HG03039 (cell line): ENCODE data around the gene ZNF550.
"Not testable (repeated sequence)": the region's sequence is repeated elsewhere in the genome, so short reads cannot be mapped to it uniquely, and the experiment has no call there.

Experiments used
- ATAC-seq: cut with Tn5 transposase; IDR thresholded peaks from one replicate; pipeline ENCODE4 v1.9.1; 2021; ENCODE audit warnings: mild to moderate bottlenecking, moderate library complexity; ENCODE audit not compliant: unreplicated experiment

The ZNF550 gene

DNA sequence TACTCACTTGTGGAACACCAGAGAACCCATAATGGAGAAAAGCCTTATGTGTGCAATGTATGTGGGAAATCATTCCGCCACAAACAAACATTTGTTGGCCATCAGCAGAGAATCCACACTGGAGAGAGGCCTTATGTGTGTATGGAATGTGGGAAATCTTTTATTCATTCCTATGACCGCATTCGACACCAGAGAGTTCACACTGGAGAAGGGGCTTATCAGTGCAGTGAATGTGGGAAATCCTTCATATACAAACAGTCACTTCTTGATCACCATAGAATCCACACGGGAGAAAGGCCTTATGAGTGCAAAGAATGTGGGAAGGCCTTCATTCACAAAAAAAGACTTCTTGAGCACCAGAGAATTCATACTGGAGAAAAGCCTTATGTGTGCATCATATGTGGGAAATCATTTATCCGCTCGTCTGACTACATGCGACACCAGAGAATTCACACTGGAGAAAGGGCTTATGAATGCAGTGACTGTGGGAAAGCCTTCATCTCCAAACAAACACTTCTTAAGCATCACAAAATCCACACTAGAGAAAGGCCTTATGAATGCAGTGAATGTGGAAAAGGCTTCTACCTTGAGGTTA is 21.6 kb downstream of the ZNF550 start:
- ATAC-seq: no peak

DNA sequence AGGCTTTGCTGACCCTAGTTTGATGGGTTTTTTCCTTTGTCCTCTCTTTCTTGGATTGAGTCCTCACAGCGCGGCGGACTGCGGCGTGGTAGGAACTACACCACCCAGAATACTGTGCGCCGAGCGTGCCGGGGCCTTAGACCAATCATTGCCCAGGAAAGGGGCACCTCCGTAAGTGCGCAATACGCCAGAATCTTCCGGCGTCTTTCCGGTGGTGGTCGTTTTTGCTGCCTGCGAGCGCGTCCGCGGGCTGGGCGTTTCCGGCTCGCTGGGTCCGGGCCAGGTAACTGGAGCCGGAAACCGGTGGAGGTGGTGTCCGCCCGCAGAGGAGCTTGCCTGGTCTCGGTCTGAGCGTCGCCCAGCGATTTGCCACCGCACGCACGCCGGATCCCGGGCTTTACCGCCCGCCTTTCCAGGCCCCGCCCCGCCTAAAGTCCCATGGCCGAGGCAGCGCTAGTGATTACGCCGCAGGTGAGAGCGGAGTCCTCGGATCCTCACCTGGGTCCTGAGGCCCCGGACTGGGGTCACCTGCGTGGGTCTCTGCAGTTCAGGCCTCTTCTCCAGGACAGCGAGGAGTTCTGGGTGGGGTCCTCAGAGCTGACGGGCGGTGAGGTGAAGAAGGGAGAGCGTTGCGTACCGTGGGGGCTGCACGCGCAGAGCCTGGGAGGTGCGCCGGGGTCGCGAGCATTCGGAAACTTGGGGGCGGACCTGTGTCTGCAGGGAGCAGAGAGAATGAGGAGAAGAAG is 32.4 kb downstream of the ZNF550 start, which contains the start of gene ZNF549:
ZNF549 (plus strand) TSS at position 221 of the 746 bp plus-strand sequence; CDS start at position 439, 218 bp downstream.
- peak; percentile 92 for ATAC-seq

DNA sequence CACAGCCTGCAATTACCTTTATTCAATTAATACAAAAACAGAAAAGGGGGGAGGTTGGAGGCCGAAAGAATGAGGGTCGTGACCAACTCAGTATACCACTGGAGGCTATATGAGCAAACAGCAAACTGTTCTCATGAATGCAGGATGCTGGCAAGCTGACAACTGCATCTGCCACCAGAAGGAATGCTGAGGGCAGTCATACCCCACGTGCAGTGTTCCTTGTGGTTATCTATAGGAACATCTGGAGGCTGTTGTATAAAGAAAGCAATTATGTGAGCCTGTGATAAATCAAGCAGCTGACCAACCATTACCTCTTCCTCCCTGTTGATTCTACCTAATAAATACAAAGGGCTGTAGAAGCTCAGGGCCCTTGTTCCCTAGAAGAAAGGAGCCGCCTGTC is 41.6 kb downstream of the ZNF550 start:
- ATAC-seq: not testable (repeated sequence)

DNA sequence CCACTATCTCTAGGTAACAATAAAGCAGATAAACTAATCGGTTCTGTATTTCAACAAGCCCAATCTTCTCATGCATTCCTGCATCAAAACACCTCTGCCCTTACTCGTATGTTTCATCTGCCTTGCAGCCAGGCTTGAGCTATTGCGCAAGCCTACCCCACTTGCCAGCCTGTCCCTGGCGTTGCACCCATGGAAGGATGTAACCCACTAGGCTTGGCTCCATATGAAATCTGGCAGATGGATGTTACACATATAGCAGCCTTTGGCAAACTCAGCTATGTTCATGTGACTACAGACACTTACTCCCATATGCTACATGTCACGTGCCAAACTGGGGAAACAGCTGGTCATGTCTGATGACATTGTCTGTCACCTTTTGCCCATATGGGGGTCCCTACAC is 44.4 kb downstream of the ZNF550 start:
- no peak for ATAC-seq

DNA sequence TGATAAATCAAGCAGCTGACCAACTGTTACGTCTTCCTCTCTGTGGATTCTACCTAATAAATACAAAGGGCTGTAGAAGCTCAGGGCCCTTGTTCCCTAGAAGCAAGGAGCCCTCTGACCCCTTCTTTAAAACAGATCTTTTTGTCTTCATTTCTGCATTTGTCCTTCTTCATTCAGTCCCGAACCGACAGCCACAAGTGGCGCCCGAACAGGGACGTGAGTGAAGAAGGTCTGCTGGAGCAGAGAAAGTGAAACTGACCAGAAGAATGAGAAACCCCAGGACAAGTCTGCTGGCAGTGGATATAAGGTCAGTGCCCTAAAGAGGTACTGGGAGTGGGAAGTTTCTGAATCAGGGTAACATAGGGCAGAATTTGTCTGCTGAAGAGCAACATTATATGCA is 46.8 kb downstream of the ZNF550 start:
- ATAC-seq: no peak

DNA sequence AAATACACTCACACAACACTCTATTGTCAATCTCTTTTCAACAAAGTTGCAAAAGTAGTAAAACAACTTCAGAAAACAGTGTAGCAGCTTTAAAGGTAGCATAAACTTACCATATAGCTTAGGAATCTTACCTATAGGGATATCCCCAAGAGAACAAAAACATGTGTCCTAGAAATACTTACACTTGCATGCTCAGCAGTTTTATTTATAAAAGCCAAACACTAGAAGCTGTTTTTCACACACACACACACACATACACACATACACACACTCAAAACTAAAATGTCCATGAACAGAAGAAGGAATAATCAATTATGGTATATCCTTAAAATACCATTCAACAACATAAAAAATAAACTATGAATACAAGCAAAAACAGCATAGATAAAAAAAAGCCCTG is 48.2 kb downstream of the ZNF550 start:
- no peak for ATAC-seq

DNA sequence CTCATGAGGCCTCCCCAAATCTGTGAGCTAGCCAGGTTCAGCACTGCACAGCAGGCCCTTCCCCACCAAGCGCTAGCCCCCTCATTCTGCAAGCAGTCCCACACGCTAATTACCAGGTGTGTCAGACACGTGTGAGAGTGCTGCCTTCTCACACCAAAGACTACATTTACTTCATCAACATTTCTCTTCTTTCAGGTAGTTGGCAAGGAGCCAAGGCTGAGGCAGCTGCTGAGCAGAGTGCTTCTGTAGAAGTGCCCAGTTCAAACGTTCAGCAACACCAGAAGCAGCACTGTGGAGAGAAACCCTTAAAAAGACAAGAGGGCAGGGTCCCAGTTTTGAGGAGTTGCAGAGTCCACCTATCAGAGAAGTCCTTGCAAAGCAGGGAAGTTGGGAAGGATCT is 53.5 kb downstream of the ZNF550 start:
- ATAC-seq: no peak

DNA sequence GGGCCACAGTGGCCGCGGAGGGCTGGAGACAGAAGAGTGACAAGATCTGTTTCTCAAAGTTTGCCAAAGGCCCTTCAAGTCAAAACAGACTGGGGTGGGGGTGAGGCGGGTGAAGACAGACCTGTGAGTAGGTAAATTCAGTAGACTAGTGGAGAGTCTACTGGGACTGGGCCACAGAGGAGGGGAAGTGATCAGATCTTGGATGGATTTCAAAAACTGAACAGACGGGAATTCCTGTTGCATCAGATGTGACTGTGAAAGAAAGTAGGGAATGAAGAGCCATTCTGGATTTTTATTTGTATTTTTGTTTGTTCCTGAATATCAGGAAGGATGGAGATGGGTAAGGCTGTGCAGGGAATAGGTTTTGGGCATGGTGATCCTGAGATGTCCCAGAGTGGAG is 59.3 kb downstream of the ZNF550 start:
- ATAC-seq: not testable (repeated sequence)

DNA sequence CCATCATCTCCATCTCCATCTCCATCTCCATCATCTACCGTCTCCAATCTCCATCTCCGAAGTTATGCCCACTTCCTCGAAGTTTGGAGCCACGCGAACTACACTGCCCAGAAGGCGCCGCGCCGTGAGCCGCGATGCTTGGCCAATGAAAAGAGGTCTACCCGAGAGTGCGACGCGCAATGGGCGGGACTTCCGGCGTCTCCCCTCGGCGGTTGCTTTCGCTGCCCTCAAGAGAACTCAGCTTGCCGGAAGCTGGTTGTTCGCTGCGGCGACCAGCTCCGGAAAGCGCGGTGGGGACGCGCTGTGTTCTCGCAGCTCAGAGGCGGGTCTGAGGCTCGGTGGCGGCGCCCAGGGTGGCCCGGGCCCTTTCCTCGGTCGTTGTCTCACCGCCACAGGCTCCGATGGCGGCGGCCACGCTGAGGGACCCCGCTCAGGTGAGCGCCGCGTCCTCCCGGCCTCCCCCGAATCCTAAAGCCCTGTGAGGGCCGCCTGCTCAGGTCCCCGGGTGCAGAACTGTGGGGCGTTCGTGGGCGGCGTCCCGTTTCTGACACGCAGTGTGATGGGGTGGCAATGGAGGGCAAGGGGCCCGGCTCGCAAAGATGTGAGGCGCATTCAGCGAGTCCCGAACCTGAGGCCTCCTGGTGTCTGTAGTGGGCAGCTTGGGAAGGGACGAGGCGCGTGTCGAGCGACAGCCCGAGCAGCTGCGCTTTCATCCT is 59.8 kb downstream of the ZNF550 start, which contains the start of gene ZNF773:
ZNF773 (plus strand) TSS at position 259 of the 716 bp plus-strand sequence; CDS start at position 402, 143 bp downstream.
- ATAC-seq: peak; percentile 97

DNA sequence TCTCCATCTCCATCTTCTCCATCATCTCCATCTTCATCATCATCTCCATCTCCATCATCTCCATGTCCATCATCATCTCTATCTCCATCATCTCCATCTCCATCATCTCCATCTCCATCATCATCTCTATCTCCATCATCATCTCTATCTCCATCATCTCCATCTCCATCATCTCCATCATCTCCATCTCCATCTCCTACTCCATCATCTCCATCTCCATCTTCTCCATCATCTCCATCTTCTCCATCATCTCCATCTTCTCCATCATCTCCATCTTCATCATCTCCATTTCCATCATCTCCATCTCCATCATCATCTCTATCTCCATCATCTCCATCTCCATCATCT is 60.4 kb downstream of the ZNF550 start:
- ATAC-seq: not testable (repeated sequence)

DNA sequence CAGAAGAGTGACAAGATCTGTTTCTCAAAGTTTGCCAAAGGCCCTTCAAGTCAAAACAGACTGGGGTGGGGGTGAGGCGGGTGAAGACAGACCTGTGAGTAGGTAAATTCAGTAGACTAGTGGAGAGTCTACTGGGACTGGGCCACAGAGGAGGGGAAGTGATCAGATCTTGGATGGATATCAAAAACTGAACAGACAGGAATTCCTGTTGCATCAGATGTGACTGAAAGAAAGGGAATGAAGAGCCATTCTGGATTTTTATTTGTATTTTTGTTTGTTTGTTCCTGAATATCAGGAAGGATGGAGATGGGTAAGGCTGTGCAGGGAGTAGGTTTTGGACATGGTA is 71.4 kb downstream of the ZNF550 start:
- ATAC-seq: not testable (repeated sequence)

DNA sequence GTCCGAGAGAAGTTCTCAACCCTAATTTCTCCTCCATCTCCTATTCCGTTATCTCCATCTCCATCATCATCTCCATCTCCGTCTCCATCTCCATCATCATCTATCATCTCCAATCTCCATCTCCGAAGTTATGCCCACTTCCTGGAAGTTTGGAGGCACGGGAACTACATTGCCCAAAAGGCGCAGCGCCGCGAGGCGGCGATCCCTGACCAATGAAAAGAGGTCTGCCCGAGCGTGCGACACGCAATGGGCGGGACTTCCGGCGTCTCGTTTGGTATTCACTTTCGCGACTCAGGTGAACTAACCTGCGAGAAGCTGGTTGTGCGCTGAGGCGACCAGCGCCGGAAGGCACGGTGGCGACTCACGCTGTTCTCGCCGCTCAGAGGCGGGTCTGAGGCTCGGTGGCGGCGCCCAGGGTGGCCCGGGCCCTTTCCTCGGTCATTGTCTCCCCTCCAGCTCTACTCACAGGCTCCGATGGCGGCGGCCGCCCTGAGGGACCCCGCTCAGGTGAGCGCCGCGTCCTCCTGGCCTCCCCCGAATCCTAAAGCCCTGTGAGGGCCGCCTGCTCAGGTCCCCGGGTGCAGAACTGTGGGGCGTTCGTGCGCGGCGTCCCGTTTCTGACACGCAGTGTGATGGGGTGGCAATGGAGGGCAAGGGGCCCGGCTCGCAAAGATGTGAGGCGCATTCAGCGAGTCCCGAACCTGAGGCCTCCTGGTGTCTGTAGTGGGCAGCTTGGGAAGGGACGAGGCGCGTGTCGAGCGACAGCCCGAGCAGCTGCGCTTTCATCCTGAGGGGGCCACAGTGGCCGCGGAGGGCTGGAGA is 72.0 kb downstream of the ZNF550 start, which contains the start of gene ZNF419:
ZNF419 (plus strand) TSS at position 274 of the 822 bp plus-strand sequence; CDS start at position 475, 201 bp downstream.
- peak; percentile 92 for ATAC-seq
